Hematopoietic multipotent progenitor cell treated with erythropoietin and hydrocortisone succinate and interleukin-3 and kit ligand, for 4 days (in vitro differentiated cells): ENCODE data around the gene A1BG.
"Not testable (repeated sequence)": the region's sequence is repeated elsewhere in the genome, so short reads cannot be mapped to it uniquely, and the experiment has no call there.

Experiments
- DNase-seq: peaks from one replicate; pipeline ENCODE4 v3.0.0-alpha.2; 2015

The A1BG gene

DNA sequence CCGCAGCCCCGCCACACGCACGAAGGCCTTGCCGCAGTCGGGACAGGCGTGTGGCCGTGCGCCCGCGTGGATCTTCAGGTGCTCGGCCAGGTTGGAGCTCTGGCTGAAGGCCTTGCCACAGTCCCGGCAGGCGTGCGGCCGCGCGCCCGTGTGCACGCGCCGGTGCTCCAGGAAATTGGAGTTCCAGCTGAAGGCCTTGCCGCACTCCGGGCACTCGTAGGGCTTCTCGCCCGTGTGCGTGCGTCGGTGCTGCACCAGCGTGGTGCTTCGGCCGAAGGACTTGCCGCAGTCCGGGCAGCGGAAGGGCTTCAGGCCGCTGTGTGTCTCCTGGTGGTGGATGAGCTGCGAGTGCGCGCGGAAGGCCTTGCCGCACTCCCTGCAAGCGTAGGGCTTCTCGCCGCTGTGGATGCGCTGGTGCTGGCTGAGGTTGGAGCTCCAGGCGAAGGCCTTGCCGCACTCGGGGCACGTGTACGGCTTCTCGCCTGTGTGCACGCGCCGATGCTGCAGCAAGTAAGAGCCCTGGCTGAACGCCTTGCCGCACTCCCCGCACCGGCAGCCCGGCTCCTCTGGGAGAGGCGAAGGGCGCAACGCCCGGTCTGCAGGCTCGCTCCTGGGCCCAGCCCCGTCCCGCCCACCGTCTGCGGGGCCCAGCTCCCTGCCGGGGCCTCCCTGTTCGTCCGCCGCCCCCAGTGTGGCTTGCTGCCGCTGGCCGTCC lies 3.6 kb upstream of the A1BG start:
- no peak for DNase-seq

DNA sequence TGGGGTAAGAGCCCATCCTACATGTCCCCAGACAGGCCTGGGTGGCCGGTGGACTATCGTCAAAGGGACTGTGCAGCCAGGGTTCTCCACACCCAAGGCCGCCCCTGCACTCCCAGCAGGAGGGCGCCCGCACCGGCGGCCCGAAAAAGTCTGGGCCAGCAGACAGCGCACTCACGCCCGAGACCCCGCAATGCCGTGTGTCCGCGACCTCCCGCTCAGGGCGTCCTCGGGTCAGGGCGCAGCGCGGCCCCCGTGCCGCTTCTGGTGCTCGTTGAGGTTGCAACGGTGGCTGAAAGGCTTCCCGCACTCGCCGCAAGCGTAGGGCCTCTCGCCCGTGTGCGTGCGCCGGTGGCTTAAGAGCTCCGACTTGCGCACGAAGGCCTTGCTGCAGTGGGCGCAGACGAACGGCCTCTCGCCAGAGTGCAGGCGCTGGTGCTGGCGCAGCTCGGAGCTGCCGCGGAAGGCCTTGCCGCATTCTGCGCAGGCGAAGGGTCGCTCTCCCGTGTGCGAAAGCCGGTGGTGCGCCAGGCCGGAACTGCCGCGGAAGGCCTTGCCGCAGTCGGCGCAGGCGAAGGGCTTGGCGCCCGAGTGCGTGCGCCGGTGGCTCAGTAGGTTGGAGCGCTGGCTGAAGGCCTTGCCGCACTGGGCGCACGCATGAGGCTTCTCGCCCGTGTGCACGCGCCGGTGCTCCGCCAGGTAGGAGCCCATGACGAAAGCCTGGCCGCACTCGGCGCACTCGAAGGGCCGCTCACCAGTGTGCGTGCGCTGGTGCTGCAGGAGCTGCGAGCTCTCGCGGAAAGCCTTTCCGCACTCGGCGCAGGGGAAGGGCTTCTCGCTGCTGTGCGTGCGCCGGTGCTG lies 2.8 kb upstream of the A1BG start:
- DNase-seq: peak; percentile 75

DNA sequence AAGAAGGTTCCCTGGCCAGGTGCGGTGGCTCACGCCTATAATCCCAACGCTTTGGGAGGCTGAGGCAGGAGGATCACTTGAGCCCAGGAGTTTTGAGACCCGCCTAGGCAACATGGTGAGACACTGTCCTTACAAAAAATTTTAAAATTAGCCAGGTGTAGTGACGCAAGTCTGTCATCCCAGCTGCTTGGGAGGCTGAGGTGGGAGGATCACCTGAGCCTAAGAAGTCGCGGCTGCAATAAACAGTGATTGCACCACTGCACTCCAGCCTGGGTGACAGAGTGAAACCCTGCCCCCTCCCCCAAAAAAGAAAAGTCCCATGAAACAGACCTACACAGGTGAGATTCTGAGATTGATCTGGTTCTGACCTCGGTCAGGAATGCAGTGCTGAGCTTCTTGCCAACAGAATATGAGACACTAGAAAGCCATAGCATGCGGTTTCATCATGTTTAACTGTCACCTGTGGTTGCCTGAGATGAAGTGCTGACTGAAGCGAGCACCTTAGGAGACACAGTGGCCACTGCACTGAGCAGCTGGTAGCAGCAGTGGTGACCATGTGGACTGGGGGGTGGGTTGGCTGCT lies 2.0 kb upstream of the A1BG start:
- no peak for DNase-seq

DNA sequence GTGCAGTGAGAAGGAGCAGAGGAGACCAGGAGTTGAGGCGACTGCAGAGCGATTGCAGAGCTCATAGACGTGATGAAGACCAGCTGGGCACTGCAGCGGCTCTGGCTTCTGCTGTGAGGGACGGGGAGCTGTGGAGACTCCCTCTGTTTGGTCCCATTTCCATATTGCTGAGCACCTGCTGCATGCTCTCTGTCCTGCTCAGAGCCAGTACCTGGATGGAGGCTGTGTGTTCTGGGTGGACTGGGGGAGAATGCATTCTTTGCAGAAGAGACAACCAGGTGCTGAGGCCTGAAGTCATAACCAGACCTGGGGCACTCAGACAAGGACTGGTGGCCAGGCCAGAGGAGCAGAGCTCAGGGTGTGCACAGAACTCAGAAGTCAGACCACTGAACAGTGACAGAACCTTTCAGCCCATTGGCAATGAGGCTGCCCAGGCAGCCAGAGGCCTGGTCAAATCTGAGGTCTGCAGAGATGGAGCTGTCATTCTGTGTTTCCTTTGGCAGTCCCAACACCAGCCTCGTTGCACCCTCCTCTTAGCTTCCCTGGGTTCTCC lies 1.3 kb upstream of the A1BG start:
- DNase-seq: no peak

DNA sequence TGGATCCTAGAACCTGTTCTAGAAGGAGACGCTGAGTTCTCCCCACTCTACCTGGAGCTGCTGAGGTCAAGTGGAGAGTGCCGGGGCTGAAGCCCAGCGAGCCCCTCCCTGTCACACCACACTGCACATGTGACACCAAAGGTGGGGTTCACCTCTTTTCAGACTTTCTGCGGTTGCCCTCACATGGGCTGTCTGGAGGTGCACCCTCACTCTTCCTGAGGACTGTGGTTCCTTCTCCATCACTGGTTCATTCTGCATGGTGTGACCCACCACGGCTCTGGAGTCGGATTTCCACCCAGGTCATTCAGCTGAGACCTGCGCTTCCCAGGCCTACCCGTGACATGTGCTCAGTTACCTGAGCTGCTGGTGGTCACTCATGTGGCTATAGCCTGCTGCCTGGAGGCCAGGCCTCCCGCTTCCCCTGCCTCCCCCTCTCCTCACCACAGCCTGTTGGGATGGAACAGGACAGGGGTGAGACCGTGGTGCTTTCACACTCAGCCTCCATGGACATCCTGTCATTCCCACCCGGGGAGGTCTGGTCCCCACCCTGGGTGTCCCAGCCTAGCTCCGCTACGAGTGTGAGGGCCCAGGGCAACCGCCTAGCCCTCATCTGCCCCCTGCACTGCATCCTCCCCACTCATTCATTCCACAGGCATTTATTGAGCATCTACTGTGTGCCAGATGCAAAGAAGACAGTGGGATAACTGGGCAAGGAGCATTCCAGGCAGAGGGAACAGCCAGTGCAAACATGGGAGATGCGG lies 605 bp upstream of the A1BG start:
- DNase-seq: no peak

DNA sequence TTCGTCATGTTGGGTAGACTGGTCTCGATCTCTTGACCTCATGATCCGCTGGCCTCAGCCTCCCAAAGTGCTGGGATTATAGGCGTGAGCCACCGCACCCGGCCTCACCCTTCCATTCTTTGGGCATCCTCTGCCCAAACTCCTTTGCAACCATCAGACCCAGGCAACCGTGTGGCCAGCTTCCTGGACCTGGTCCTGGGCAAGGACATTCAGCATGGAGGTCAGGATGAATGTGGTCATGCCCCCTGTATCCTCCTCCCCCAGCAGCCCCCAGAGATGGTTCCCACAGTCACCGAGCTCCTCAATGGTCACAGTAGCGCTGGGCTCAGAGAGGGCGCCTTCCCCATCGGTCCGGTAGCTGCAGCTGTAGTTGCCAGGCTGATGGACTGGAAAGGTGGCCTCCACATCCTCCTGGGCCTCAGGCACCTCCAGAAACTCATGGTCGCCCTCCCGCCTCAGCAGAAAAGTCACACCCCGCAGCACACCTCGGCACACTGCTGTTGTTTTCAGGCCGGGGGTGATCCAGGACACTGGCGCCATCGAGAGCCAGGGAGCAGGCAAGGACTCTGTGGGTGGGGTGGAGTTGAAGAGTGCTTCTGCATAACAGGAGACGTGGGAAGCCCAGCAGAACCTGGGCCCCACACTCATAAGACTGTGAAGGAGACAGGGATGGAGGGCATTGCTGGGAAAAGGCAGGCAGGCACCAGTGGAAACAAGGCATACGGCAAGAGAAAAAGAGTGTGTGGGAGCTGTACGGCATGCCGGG lies 1.1 kb downstream of the A1BG start:
- DNase-seq: no peak

DNA sequence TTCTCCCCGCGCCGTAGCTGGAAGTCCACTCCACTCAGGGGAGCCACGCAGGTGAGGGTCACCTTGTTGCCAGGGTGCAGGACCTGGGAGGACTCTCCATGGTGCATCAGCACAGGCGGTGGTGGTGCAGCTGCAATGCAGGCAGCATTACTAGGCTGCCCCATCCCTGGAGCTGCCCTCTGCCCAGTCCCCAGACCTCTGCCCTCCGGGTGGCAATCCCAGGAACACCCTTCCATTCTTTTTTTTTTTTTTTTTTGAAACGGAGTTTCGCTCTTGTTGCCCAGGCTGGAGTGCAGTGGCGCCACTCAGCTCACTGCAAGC lies 1.8 kb downstream of the A1BG start:
- DNase-seq: no peak

DNA sequence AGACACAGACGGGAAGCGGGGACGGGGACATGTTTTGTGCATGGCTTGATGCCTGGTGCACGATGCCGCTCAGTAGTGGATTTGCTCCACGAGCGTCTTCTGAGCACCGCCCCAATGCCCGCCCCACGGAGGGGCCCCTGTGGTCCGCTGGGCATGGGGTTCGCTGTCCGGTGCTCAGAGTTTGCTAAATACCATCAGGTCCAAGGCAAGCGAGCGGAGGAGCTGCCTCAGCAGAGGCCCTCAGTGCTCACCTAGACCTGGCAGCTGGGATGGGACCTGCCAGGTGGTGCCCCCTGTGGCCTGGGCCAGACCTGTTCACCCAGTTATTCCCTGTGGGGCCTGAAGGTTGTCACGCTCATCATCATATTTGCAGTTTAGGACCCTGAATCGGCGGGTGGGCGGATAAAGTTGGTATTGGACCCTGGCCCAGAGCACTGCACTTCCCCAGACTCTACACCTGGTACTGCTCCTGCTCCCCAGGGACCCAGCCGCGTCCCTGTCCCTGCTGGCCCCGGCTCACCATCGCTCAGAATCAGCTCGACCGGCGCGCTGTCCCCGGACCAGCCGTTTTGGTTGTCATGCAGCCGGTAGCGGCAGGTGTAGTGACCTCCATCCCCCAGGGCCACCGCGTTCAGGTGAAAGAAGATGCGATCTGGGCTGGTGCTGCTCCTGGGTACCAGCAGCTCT lies 2.3 kb downstream of the A1BG start:
- DNase-seq: no peak

DNA sequence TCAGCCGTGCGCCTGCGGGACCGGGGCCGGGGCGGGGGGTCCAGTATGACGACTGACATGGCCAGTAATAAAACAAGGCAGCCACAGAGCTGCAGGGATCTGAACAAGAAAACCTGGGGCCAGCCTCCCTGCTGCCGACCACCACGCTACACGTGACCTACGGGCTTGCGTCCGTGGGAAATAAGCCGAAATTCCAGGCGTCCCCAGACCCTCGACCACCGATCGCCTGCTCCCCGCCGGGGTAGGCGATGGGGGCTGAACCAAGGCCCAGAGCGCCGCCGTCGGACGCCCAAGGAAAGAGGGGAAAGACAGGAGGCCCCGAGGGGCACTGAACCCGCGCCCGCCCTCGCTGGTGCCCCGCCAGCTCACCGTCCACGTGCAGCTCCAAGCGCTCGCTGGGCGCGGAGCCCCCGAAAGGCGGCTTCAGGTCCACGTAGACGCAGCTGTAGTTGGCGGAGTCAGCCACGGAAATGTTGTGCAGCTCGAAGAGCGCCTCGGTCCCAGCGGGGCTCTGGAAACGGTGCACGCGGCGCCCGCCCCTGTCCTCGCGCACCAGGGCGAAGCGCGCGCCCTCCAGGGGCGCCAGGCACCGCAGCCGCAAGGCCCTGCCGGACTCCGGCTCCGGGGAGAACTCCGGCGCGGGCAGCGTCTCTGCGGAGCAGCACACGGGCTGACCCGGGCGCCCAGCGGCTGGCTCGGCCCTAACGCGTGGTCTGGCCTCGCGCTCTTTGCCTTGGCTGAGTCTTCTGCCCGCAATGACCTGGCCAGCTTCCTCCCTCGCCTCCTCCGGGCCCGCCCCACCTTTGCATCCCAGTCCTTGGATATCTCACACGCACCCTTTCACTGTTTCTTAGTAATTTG lies 3.1 kb downstream of the A1BG start:
- no peak for DNase-seq

DNA sequence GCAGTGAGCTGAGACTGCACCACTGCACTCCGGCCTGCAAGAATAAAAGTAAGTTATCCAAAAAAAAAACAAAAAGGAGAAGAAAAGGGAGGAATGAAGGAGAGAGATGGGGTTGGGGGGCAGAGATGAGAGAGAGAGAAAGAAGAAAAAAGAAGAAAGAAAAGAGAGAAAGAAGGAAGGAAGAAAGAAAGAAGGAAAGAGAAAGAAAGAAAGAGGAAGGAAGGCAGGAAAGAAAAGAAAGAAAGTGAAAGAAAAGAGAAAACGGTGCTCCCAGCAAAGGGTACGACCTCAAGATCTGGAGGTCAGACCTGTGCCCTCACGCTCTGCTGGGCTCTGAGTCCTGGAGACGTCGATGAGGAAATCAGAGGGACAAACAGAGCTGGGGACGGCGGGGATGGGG lies 3.7 kb downstream of the A1BG start:
- DNase-seq: no peak

DNA sequence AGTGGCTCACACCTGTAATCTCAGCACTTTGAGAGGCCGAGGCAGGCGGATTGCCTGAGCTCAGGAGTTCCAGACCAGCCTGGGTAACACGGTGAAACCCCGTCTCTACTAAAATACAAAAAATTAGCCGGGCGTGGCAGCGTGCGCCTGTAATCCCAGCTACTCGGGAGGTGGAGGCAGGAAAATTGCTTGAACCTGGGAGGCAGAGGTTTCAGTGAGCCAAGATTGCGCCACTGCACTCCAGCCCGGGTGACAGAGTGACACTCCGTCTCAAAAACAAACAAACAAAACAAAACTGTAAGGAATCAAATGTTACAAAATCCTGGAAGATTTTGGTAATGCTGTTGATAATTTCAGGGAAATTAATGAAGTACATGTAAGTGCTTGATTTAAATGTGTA lies 5.2 kb downstream of the A1BG start:
- not testable (repeated sequence) for DNase-seq

DNA sequence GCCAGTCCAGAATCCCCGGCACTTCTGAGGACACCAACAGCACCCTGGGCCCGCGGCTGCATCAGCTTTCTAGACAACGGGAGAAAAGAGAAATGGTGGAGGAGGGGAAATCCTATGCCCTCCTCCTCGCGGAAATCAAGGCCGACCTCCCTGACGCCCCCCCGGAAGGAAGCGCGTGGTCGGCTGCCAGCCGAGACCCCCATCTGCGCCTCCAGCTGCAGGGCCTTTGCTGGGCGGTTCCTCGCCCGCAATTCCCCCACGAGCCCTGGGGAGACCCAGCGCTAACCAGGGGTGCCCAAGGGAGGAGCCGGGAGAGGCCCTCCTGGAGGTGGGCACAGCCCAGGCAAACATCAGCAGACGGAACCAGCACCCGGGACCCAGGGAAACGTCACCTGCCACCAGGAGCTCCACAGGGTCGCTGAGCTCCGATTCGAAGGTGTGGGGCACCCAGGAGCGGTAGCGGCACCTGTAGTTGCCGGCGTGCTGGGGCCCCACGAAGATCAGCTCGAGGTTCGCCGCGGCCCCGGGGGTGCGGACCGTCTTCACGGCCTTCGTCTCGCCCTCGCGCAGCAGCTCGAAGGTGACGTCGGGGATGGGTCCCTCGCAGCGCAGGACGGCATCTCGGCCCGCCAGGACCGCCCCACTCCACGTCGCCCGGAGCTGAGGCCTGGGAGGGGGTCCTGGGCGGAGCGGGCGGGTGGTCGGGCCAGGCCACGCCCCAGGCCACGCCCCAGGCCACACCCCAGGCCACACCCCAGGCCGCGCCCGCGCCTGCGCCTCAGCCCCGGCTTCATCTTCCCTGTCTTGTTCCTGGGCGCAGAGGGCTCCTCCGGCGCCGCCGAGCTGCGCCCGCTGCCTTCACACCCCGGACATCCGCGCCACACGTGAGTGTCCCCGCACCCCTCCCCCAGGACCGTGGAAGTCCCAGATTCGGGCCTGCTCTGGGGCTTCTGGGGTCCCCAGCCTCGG lies 6.0 kb downstream of the A1BG start:
- peak; percentile 75 for DNase-seq

DNA sequence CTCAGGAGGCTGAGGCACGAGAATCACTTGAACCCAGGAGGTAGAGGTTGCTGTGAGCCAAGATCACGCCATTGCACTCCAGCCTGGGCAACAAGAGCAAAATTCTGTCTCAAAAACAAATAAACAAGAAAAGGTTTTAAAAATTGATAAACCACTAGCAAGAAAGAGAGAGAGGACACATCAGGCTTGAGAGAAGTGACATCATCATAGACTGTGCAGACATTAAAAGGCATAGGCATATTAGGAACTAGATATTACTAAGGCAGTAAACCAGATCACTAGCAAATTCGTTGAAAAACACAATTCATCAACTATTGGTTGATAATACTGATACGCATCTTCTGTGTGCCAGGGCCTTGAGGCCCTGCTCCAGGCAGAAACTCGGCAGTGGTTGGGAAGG lies 7.7 kb downstream of the A1BG start:
- no peak for DNase-seq

DNA sequence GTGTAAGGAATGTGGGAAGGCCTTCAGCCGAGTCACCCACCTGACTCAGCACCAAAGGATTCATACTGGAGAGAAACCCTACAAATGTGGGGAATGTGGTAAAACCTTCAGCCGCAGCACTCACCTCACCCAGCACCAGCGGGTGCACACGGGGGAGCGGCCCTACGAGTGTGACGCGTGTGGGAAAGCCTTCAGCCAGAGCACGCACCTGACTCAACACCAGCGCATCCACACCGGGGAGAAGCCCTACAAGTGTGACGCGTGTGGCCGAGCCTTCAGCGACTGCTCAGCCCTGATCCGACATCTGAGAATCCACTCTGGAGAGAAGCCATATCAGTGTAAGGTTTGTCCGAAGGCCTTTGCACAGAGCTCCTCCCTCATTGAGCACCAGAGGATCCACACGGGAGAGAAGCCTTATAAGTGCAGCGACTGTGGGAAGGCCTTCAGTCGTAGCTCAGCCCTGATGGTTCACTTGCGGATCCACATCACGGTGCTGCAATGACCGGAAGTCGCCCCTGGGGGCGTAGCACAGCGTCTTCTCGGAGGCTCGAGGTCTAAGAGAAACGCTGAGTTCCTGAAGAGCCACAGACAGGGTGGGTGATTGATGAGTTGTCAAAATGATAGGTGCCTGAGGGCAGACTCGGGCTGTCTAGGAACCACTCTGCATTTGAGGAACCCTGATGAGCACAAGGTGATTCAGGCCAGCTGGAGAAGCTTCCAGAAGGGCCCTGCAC lies 14.3 kb downstream of the A1BG start:
- no peak for DNase-seq

DNA sequence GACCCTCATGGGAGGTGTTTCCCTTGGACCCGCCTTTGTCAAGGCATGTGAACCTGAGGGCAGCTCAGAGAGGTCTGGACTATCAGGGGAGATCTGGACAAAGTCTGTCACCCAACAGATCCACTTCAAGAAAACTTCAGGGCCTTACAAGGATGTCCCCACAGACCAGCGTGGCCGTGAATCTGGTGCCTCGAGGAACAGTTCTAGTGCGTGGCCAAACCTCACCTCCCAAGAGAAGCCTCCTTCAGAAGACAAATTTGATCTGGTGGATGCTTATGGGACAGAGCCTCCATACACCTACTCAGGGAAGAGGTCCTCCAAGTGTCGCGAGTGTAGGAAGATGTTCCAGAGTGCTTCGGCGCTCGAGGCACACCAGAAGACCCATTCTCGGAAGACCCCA lies 15.0 kb downstream of the A1BG start:
- DNase-seq: no peak

DNA sequence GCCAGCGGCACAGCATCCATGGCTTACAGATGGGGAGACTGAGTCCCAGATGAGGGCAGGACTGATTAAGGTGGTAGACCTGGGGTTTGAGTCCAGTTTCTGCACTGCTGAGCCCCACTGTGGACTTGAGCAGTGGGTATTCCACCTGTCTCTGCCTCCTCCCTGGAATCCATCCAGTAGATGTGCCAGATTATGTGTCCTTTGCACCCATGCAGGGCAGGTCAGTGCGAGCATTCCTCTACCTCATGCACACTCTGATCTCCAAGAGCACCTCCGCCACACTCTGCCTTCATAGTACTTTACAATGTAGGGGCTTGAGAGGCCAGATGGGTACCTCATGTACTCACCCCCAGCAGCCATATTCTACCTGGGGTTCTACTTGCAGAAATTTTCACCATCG lies 16.5 kb downstream of the A1BG start:
- no peak for DNase-seq

DNA sequence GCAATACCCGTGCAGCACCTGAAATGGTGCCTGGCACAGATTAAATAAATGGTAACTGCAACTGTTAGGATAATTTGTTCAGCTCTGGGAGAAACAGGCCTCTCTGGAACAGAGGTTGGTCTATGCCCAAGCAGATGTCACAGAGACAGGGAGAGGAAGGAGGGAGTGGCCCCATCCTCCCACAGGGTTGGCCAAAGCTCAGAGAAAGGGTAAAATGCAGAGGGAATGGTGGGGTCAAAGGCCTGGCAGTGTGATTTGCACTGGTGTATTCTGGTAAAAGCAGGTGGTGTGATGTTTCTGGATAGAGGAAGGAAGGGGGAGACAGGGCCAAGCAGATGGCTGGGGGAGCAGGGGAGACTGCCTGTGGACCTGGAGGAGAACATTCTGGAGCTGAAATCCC lies 17.1 kb downstream of the A1BG start:
- no peak for DNase-seq

DNA sequence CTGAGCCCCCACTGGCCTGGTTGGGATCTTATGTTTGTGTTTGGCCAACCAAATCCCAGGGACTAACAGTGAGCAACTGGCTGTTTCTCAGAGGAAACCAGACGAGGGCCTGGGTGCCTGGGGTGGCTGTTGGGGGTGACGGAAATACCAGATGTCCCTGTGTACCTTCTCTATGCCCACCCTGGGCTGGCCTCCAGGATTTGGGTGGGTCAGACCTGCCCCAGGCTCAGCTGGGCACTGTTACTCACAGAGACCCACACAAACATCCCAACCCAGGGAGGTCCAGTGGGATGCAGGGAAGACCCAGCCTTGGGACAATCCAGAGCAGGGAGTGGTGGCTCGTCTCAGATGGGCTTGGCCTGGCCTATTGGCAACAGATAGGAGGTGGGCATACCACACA lies 17.7 kb downstream of the A1BG start:
- no peak for DNase-seq
